Liver (tissue), 9 donors: ENCODE results near the gene MSANTD7. TPM values are rescaled to one million over a fixed set of nuclear protein-coding genes. Genes with fewer than 3 reads are reported as not detected.

Source experiments
- DNase-seq: peaks from one replicate; pipeline ENCODE4 v3.0.0-alpha.2; 2017; ENCODE audit warnings: low spot score
- H3K27ac ChIP-seq, 2 donors: one replicate each; pipeline ENCODE4 v1.7.0; 2013; ENCODE audit warnings: inconsistent platforms in 2 of 2, low read length in 2 of 2, control low read depth in 1 of 2, low read depth in 1 of 2, mild to moderate bottlenecking in 1 of 2
- H3K27me3 ChIP-seq, 4 donors: one replicate each; pipeline versions ENCODE4 v1.6.1 to v1.7.0; 2013; ENCODE audit warnings: low read length in 3 of 4, inconsistent platforms in 1 of 4, mild to moderate bottlenecking in 1 of 4, moderate library complexity in 1 of 4; ENCODE audit not compliant: control insufficient read depth in 4 of 4, insufficient read depth in 4 of 4
- H3K36me3 ChIP-seq, 4 donors: one replicate each; pipeline versions ENCODE4 v1.6.1 to v1.7.0; 2013; ENCODE audit warnings: low read length in 3 of 4, mild to moderate bottlenecking in 3 of 4, low read depth in 1 of 4, moderate library complexity in 1 of 4; ENCODE audit not compliant: control insufficient read depth in 4 of 4, insufficient read depth in 3 of 4
- H3K4me1 ChIP-seq, 4 donors: one replicate each; pipeline versions ENCODE4 v1.6.1 to v1.7.0; 2013; ENCODE audit warnings: low read length in 3 of 4, mild to moderate bottlenecking in 3 of 4, moderate library complexity in 1 of 4; ENCODE audit not compliant: control insufficient read depth in 4 of 4, insufficient read depth in 4 of 4
- H3K4me3 ChIP-seq, 3 donors: one replicate each; pipeline versions ENCODE4 v1.6.1 to v1.7.0; 2013; ENCODE audit warnings: low read length in 3 of 3, control low read depth in 1 of 3, low read depth in 1 of 3, mild to moderate bottlenecking in 1 of 3
- H3K9ac ChIP-seq, 2 donors: one replicate each; pipeline ENCODE4 v1.7.0; 2013; ENCODE audit warnings: low read length in 2 of 2, mild to moderate bottlenecking in 2 of 2, moderate library complexity in 2 of 2, control low read depth in 1 of 2, low read depth in 1 of 2
- H3K9me3 ChIP-seq, 4 donors: one replicate each; pipeline versions ENCODE4 v1.6.1 to v1.7.0; 2013; ENCODE audit warnings: low read length in 3 of 4; ENCODE audit not compliant: control insufficient read depth in 4 of 4
- EGR1 ChIP-seq, 2 donors: IDR thresholded peaks; 2 replicates each; pipeline ENCODE4 v1.6.1; 2016 to 2018; ENCODE audit warnings: antibody characterized with exemption in 2 of 2, low read depth in 2 of 2
- FOXA2 ChIP-seq: IDR thresholded peaks from 2 replicates; pipeline ENCODE4 v1.6.1; 2016; ENCODE audit warnings: antibody characterized with exemption
- GABPA ChIP-seq, 2 donors: IDR thresholded peaks in 1 of 2; conservative IDR thresholded peaks in 1 of 2; 2 replicates each; pipeline ENCODE4 v1.6.1; 2016; ENCODE audit warnings: antibody characterized with exemption in 2 of 2, mild to moderate bottlenecking in 1 of 2, moderate library complexity in 1 of 2
- HNF4A ChIP-seq, 2 donors: conservative IDR thresholded peaks; 2 replicates each; pipeline ENCODE4 v1.6.1; 2016; ENCODE audit warnings: antibody characterized with exemption in 2 of 2, mild to moderate bottlenecking in 2 of 2
- HNF4G ChIP-seq: IDR thresholded peaks from 2 replicates; pipeline ENCODE4 v1.6.1; 2016; ENCODE audit warnings: antibody characterized with exemption
- NR2F2 ChIP-seq: IDR thresholded peaks from 2 replicates; pipeline ENCODE4 v1.6.1; 2016; ENCODE audit warnings: antibody characterized with exemption
- RAD21 ChIP-seq, 2 donors: IDR thresholded peaks; 2 replicates each; pipeline ENCODE4 v1.6.1; 2016; ENCODE audit warnings: antibody characterized with exemption in 2 of 2, mild to moderate bottlenecking in 2 of 2
- RXRA ChIP-seq, 2 donors: IDR thresholded peaks; 2 replicates each; pipeline ENCODE4 v1.6.1; 2017 to 2018; ENCODE audit warnings: antibody characterized with exemption in 2 of 2, mild to moderate bottlenecking in 1 of 2
- SP1 ChIP-seq: IDR thresholded peaks from 2 replicates; pipeline ENCODE4 v1.6.1; 2018; ENCODE audit warnings: antibody characterized with exemption, mild to moderate bottlenecking
- YY1 ChIP-seq: IDR thresholded peaks from 2 replicates; pipeline ENCODE4 v1.6.1; 2016; ENCODE audit warnings: antibody characterized with exemption, mild to moderate bottlenecking
- WGBS: extraction: QIAGEN DNeasy Blood & Tissue Kit; methylation state at CpG from one replicate; pipeline ENCODE4 v1.1.7; 2013; 5-methylcytosine and 5-hydroxymethylcytosine counted together
- polyA plus RNA-seq, 2 donors: library from polyadenylated mRNA; stranded (reverse) in 1 of 2; unstranded in 1 of 2; fragments of 200-250 nt in 1 of 2; fragments of >200 nt in 1 of 2; fragmentation: Nextera tagmentation in 1 of 2; extraction: Ambion mirVana in 1 of 2; gene quantifications; one replicate each; pipeline versions ENCODE4 v1.2.1 to v1.2.3, GENCODE V29; 2013 to 2015
- total RNA-seq, 2 donors: library from RNA; depleted of rRNA; stranded (reverse); fragments of >200 nt; gene quantifications; one replicate each; pipeline ENCODE4 v1.2.3, GENCODE V29; 2014
- TF ChIP-seq, protein P1 (sequence below): fragments of 150-350 bp; IDR thresholded peaks from 2 replicates; pipeline ENCODE4 v1.5.1; 2017; ENCODE audit warnings: improper control_type of control experiment, low read depth, low read length; ENCODE audit not compliant: missing input control
- TF ChIP-seq, protein P2 (sequence below): IDR thresholded peaks from 2 replicates; pipeline ENCODE4 v1.6.1; 2016; ENCODE audit warnings: antibody characterized with exemption
- TF ChIP-seq, protein P3 (sequence below): IDR thresholded peaks from 2 replicates; pipeline ENCODE4 v1.6.1; 2016; ENCODE audit warnings: antibody characterized with exemption, mild to moderate bottlenecking
- TF ChIP-seq, protein P4 (sequence below): IDR thresholded peaks from 2 replicates; pipeline ENCODE4 v1.6.1; 2016; ENCODE audit warnings: antibody characterized with exemption
- donor health status: healthy.
- donor health status: healthy.
- donor health status: healthy.
- donor health status: healthy.
- donor health status: healthy.

Gene MSANTD7
- total and polyA plus RNA-seq, 4 donors = 0.82 to 8.5 (median 3.5) TPM

DNA sequence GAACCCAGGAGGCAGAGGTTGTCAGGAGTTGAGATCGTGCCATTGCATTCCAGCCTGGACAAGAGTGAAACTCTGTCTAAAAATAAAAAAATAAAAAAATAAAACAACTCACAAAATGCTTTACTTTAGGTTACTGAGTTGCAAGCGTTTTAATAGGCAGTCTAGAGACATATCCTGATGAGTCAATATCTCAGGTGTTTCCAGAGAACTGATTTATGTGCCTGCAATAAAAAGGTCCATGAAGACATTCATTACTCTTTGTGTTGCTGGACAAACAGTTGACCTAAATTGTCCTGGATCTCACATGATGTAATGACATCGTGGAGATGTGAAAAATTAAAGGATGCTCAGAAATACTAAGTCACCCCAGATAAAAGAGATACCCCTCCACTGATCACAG lies 31.8 kb upstream of the MSANTD7 start:
- no peaks in the 10 kb centered on the region for H3K36me3 ChIP-seq
- TF ChIP-seq HNF4G (no peak), SP1 (no peak), GABPA (IDR thresholded peaks at IDR 0.05 in 1 of 2, conservative IDR thresholded peaks at IDR 0.05 in 1 of 2) (no peak), FOXA2 (no peak), NR2F2 (no peak), EGR1 (IDR thresholded peaks at IDR 0.05; ENCODE audit: low read depth in 2 of 2) (no peak), HNF4A (conservative IDR thresholded peaks at IDR 0.05) (no peak), RXRA (IDR thresholded peaks at IDR 0.05) (no peak), RAD21 (IDR thresholded peaks at IDR 0.05) (no peak), YY1 (no peak)
- TF ChIP-seq, protein P1, sequence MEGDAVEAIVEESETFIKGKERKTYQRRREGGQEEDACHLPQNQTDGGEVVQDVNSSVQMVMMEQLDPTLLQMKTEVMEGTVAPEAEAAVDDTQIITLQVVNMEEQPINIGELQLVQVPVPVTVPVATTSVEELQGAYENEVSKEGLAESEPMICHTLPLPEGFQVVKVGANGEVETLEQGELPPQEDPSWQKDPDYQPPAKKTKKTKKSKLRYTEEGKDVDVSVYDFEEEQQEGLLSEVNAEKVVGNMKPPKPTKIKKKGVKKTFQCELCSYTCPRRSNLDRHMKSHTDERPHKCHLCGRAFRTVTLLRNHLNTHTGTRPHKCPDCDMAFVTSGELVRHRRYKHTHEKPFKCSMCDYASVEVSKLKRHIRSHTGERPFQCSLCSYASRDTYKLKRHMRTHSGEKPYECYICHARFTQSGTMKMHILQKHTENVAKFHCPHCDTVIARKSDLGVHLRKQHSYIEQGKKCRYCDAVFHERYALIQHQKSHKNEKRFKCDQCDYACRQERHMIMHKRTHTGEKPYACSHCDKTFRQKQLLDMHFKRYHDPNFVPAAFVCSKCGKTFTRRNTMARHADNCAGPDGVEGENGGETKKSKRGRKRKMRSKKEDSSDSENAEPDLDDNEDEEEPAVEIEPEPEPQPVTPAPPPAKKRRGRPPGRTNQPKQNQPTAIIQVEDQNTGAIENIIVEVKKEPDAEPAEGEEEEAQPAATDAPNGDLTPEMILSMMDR = no peak
- TF ChIP-seq, protein P2, sequence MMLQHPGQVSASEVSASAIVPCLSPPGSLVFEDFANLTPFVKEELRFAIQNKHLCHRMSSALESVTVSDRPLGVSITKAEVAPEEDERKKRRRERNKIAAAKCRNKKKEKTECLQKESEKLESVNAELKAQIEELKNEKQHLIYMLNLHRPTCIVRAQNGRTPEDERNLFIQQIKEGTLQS = no peak
- TF ChIP-seq, protein P3, sequence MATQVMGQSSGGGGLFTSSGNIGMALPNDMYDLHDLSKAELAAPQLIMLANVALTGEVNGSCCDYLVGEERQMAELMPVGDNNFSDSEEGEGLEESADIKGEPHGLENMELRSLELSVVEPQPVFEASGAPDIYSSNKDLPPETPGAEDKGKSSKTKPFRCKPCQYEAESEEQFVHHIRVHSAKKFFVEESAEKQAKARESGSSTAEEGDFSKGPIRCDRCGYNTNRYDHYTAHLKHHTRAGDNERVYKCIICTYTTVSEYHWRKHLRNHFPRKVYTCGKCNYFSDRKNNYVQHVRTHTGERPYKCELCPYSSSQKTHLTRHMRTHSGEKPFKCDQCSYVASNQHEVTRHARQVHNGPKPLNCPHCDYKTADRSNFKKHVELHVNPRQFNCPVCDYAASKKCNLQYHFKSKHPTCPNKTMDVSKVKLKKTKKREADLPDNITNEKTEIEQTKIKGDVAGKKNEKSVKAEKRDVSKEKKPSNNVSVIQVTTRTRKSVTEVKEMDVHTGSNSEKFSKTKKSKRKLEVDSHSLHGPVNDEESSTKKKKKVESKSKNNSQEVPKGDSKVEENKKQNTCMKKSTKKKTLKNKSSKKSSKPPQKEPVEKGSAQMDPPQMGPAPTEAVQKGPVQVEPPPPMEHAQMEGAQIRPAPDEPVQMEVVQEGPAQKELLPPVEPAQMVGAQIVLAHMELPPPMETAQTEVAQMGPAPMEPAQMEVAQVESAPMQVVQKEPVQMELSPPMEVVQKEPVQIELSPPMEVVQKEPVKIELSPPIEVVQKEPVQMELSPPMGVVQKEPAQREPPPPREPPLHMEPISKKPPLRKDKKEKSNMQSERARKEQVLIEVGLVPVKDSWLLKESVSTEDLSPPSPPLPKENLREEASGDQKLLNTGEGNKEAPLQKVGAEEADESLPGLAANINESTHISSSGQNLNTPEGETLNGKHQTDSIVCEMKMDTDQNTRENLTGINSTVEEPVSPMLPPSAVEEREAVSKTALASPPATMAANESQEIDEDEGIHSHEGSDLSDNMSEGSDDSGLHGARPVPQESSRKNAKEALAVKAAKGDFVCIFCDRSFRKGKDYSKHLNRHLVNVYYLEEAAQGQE = no peak
- TF ChIP-seq, protein P4, sequence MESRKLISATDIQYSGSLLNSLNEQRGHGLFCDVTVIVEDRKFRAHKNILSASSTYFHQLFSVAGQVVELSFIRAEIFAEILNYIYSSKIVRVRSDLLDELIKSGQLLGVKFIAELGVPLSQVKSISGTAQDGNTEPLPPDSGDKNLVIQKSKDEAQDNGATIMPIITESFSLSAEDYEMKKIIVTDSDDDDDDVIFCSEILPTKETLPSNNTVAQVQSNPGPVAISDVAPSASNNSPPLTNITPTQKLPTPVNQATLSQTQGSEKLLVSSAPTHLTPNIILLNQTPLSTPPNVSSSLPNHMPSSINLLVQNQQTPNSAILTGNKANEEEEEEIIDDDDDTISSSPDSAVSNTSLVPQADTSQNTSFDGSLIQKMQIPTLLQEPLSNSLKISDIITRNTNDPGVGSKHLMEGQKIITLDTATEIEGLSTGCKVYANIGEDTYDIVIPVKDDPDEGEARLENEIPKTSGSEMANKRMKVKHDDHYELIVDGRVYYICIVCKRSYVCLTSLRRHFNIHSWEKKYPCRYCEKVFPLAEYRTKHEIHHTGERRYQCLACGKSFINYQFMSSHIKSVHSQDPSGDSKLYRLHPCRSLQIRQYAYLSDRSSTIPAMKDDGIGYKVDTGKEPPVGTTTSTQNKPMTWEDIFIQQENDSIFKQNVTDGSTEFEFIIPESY = no peak
- DNase-seq = no peak

More for the DNA sequence above, 31.8 kb upstream of the MSANTD7 start:
- H3K27me3 ChIP-seq = no peaks in the 10 kb centered on the region
- H3K9me3 ChIP-seq = no peaks in the 10 kb centered on the region
- WGBS = 81% methylated on average over 3 of the region's 3 CpGs
- no peak overlapping the region for H3K9ac ChIP-seq
- H3K4me3 ChIP-seq = no peak overlapping the region
- no peaks in the 10 kb centered on the region for H3K4me1 ChIP-seq
- H3K27ac ChIP-seq = no peak overlapping the region
